GM18858 (cell line): ENCODE measurements around the gene CNTNAP4.
A peak's percentile ranks its signal among the peaks of the same experiment; 100 is the strongest.

Experiments used
- ATAC-seq: cut with Tn5 transposase; IDR thresholded peaks from one replicate; pipeline ENCODE4 v1.9.1; 2021; ENCODE audit not compliant: unreplicated experiment

CNTNAP4 gene

GRCh38 chr16:76276745-76277438, at the start of gene CNTNAP4:
Gene CNTNAP4 (plus strand): TSS chr16:76277401. CDS start chr16:76277663, 262 bp downstream.
- no peak for ATAC-seq

- no peak for ATAC-seq
These were observed 48.6 kb upstream of the CNTNAP4 start for GRCh38 chr16:76228546-76229146.

GRCh38 chr16:76232704-76233103, 44.5 kb upstream of the CNTNAP4 start:
- ATAC-seq = no peak

DNA sequence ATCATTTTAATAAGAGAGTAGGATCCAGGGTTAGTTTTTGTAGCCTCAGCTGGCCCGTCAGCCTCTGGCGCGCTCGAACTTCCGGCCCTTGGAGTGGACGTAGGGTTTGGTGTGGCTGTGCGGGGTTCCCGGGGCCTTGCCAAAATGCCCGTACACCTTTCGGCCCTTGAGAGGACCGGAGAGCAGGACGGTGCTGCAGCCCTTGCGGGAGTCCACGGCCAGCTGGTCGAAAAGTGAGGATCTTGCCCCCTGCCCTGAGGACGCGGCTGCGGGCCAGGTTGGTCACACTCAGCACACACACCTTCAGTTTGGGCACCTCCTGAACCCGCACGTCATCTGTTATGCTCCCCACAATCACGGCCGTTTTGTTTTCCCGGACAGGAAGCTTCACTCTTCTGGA, 42.2 kb upstream of the CNTNAP4 start:
- no peak for ATAC-seq

DNA sequence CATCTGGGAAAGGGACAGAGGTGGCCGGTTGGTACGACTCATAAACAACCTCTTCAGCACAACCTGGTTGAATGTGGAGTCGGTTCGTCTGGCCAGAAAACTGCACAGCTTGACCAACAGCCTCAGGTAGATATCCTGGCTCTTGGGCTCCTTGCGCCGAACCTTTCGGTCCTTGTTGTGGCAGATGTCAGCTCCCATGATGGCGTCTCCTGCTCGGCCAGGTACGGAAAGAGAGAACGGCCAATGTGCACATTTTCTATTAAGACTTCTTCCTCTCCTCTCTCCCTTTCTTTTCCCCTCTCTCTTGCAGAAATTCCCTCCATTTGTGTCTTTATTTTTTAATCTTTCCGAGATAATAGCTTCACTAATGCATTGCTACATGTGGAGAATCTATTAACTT, 41.8 kb upstream of the CNTNAP4 start:
- ATAC-seq = no peak

DNA sequence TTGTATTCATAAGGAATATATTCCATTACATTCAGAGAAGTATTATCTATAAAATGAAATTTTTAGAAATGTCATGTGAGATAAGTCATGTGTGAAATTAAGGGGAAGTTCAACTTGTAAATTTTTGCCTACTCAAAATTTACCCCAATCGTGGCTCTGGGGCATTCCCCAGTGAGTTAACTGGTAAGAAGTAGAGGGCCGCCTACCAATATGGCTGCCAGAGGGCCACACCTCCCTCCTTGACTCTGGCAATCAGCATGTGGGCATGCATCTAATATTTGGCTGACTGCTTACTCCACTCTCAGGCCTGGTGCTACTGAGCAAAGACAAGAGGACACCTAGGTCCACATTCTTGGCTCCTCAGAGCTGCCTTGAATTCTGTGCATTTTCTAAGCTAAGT, 39.7 kb upstream of the CNTNAP4 start:
- no peak for ATAC-seq

GRCh38 chr16:76241755-76242154, 35.4 kb upstream of the CNTNAP4 start:
- ATAC-seq = no peak

- no peak for ATAC-seq
These were observed 33.6 kb upstream of the CNTNAP4 start for GRCh38 chr16:76243620-76244019.

- ATAC-seq = no peak
These were observed 30.6 kb upstream of the CNTNAP4 start for GRCh38 chr16:76246587-76246986.

- peak; percentile 76 for ATAC-seq
These were observed 11.7 kb upstream of the CNTNAP4 start for GRCh38 chr16:76265434-76266045.

GRCh38 chr16:76268824-76269223, 8.4 kb upstream of the CNTNAP4 start:
- no peak for ATAC-seq

DNA sequence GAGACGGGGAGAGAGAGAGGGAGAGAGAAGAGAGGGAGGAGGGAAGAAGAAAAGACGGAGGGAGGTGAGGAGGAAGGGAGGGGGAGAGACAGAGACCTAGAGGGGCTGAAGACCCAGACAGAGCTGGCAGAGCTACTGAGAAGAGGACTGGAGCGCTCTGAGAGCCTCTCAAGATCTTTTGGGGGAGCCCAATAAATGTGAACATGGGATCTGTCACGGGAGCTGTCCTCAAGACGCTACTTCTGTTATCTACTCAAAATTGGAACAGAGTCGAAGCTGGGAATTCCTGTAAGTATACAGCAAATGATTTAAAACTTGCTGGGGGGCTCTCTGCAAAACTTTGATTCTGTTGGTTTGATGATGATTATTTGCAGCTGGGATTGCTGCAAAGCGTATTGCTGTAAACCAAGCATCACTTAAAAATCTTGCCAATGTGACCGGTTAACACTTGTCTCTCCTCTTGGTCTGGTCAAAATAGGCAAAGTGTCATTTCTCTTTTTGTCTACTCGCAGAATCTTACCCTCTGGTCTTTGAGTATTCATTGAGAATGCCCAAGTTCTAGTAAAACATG, 344 bp downstream of the CNTNAP4 start:
- ATAC-seq = no peak

DNA sequence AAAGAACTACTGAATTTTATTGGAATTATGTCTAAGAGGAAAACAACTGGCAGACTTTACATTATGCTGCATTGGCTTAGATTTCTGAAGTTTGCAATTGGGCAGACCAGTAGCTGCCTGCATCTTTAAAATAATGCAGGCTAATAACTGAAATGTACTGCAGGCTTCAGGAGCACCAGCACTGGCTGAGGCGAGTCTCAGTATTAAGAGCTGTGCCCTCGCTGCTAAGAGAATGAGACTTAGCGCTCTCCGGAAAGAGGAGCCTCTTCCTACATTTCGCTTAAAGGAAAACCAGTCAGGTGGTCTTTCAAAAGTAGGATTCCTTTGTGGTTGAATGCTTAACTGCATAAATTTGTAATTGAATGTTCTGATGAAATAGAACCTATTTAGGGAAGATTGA, 885 bp downstream of the CNTNAP4 start:
- ATAC-seq = no peak

- peak; percentile 46 for ATAC-seq
These were observed 1.8 kb downstream of the CNTNAP4 start for GRCh38 chr16:76278980-76279379.

- no peak for ATAC-seq
These were observed 3.4 kb downstream of the CNTNAP4 start for GRCh38 chr16:76280421-76281215.

DNA sequence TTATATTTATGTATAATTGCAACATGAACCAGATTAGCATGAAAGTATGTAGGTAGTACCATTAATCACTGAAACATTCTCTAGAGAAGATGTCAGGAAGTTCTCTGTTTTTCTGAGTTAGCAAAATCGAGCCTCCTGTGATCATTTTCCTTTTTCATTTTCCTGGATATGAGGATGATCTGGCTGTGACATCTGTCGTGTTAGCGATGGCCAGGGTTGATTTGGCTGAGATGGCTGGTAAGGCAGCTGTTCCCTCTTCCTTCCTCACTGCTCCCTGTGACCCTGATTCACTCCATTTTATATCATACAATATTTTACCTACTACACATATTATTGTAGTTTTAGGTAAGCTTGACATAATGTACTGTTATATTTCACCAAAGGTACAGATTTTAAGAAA, 10.3 kb downstream of the CNTNAP4 start:
- no peak for ATAC-seq

DNA sequence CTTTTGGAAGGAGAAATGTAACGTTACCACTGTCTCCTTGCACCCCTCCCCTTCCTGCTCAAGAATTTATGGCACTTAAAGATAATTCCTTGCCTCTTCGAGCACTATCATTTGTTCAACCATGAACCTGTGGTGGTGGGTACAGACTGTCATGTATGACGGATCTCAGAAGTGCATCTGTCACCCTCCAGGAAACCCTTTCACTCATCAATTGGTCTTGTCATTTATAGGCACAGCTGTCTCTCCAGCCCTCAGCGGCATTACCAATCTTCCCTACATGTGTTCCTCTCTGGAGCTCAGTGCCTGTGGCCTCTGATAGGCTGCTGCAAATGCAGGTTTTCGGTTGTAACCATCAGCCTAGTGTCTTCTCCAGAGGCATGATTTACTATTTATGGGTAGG, 15.0 kb downstream of the CNTNAP4 start:
- no peak for ATAC-seq

DNA sequence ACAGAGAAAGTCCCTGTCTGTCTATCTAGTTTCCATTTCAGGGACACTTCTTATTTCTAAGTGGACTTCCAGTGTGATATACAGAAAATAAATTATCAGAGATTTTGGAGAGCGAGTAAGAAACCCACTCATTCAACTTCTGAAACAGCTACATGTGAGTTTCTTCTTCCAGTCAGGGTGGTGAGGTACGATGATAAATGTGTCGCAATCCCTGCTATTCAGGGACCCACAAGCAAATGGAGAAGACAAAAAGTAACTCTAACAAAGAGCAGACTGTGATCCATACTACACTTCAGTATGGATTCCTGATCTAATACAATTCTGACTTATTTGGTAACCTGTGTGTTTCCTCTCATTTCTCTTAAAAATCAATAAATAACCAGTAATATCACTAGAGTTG, 16.8 kb downstream of the CNTNAP4 start:
- no peak for ATAC-seq

DNA sequence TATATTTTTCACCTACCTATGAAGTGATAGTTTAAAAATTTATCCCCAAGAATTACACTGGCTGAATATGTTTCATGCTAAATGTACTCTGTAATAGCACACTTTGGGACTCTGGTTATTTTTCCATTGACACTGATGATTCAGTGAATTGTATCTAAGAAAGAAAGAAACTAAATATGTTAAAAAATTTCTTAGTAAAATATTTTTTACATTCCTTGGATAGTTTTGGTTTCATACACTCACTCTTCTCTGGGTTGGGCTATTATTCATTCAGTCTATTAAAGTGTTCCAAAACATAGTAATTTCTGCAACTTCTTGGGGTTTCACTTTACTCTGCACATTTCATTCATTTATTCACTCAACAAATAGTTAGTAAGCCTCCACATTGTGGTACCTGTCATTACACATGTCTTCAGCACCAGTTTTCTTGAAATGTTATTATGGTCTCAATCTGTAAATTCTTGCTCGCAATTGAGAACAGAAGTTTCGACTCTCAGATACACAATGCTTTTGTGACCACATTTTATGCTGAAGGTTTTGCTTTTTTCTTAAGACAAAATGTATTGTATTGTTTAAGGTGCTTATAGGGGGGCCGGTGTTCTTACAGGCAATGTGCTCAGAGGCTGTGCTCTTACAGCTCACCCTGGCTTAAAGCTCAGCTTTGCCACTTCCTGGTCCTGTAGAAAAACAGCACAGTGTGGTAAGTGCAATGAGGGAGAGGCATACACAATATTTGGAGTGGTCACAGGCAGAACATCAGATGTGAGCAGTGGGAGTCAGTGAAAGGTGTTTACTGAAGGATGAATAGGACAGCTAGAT, 17.4 kb downstream of the CNTNAP4 start:
- no peak for ATAC-seq

GRCh38 chr16:76297941-76298340, 20.7 kb downstream of the CNTNAP4 start:
- no peak for ATAC-seq
